H1 (cell line): Measurements from ENCODE around the gene HES4. TPM values are rescaled to one million over a fixed set of nuclear protein-coding genes. Genes with fewer than 3 reads are reported as not detected.

Source experiments
- CTCF ChIA-PET: fragments of 300-600 bp; sonication (Branson Sonifier 250); formaldehyde crosslinking; loops from one replicate; lab custom pipeline; 2021; ENCODE audit not compliant: partially characterized antibody; lab: Charles Lee
- POLR2A ChIA-PET: fragments of 300-600 bp; sonication (Branson Sonifier 250); formaldehyde crosslinking; loops from one replicate; lab custom pipeline; 2021; ENCODE audit warnings: inconsistent platforms; ENCODE audit not compliant: partially characterized antibody; lab: Charles Lee
- DNase-seq, 2 experiments: peaks; one replicate each; pipeline versions ENCODE4 v3.0.0 to v3.0.0-alpha.2; 2010 to 2022; ENCODE audit warnings: low spot score in 2 of 2, low read depth in 1 of 2, mixed read lengths in 1 of 2
- FAIRE-seq: peaks from 2 replicates; lab custom pipeline; 2011; peaks lifted over from hg19 to GRCh38; lab: Jason Lieb, UNC
- H2AFZ ChIP-seq: 2 replicates; pipeline ENCODE4 v1.8.1; 2012; ENCODE audit warnings: low read length, inconsistent platforms
- H2AK5ac ChIP-seq: 2 replicates; pipeline ENCODE4 v1.6.1; 2013; ENCODE audit warnings: low read depth, low read length
- H2BK120ac ChIP-seq: replicated peaks from 2 replicates; pipeline ENCODE3; 2013; ENCODE audit warnings: low read depth, low read length, inconsistent platforms
- H2BK12ac ChIP-seq: 2 replicates; pipeline ENCODE4 v1.6.1; 2013; ENCODE audit warnings: low read depth, low read length
- H2BK15ac ChIP-seq: 2 replicates; pipeline ENCODE4 v1.6.1; 2013; ENCODE audit warnings: low read length
- H2BK20ac ChIP-seq: 2 replicates; pipeline ENCODE4 v1.6.1; 2013; ENCODE audit warnings: low read length
- H2BK5ac ChIP-seq: 2 replicates; pipeline ENCODE4 v1.6.1; 2013; ENCODE audit warnings: low read depth, low read length
- H3K14ac ChIP-seq: 2 replicates; pipeline ENCODE4 v1.6.1; 2013; ENCODE audit warnings: inconsistent platforms; ENCODE audit not compliant: insufficient read length
- H3K18ac ChIP-seq: 2 replicates; pipeline ENCODE4 v1.6.1; 2013; ENCODE audit warnings: low read length; ENCODE audit errors: extremely low read depth
- H3K23ac ChIP-seq: 2 replicates; pipeline ENCODE4 v1.6.1; 2013; ENCODE audit warnings: inconsistent platforms; ENCODE audit not compliant: insufficient read length
- H3K23me2 ChIP-seq: 2 replicates; pipeline ENCODE4 v1.6.1; 2013; ENCODE audit warnings: low read depth, low read length
- H3K27ac ChIP-seq: 2 replicates; pipeline ENCODE4 v1.6.1; 2011; ENCODE audit warnings: low read depth, low read length, inconsistent platforms
- H3K27me3 ChIP-seq, 4 experiments: replicated peaks in 1 of 4; 1 replicate in 1 of 4; 2 replicates in 3 of 4; pipeline versions ENCODE4 v1.6.1 to v1.8.1; 2011 to 2013; ENCODE audit warnings: low read length in 3 of 4, mild to moderate bottlenecking in 3 of 4, inconsistent platforms in 2 of 4, mixed read lengths in 2 of 4, moderate library complexity in 1 of 4; ENCODE audit not compliant: control insufficient read depth in 3 of 4, insufficient read depth in 3 of 4; ENCODE audit errors: extremely low read depth in 1 of 4
- H3K36me3 ChIP-seq, 4 experiments: 2 replicates each; pipeline versions ENCODE4 v1.6.1 to v1.8.1; 2011 to 2013; ENCODE audit warnings: mild to moderate bottlenecking in 4 of 4, low read length in 3 of 4, moderate library complexity in 2 of 4, control low read depth in 1 of 4, inconsistent platforms in 1 of 4; ENCODE audit not compliant: insufficient read depth in 4 of 4, control insufficient read depth in 2 of 4
- H3K4ac ChIP-seq: replicated peaks from 2 replicates; pipeline ENCODE3; 2013; ENCODE audit warnings: low read length, low read depth, mixed read lengths, inconsistent platforms; ENCODE audit not compliant: insufficient read length
- H3K4me1 ChIP-seq, 4 experiments: replicated peaks in 1 of 4; 1 replicate in 1 of 4; 2 replicates in 3 of 4; pipeline versions ENCODE4 v1.6.1 to v1.8.1; 2011 to 2013; ENCODE audit warnings: low read length in 3 of 4, inconsistent platforms in 2 of 4, mixed read lengths in 1 of 4; ENCODE audit not compliant: insufficient read depth in 4 of 4, control insufficient read depth in 3 of 4
- H3K4me2 ChIP-seq, 2 experiments: 2 replicates each; pipeline versions ENCODE4 v1.6.1 to v1.8.1; 2011 to 2013; ENCODE audit warnings: low read depth in 2 of 2, low read length in 2 of 2, control low read depth in 1 of 2, inconsistent platforms in 1 of 2, mild to moderate bottlenecking in 1 of 2; ENCODE audit not compliant: insufficient read depth in 1 of 2
- H3K4me3 ChIP-seq, 4 experiments: fragments of 200-600, 300-600 bp in 1 of 4; sonication (generic), shearing (Covaris generic), sonication (Bioruptor Twin) in 1 of 4; 2 replicates each; pipeline versions ENCODE4 v1.5.1 to v1.8.1; 2011 to 2016; ENCODE audit warnings: low read length in 4 of 4, low read depth in 3 of 4, control low read depth in 2 of 4, inconsistent platforms in 2 of 4, mild to moderate bottlenecking in 2 of 4, mixed read lengths in 1 of 4, moderate library complexity in 1 of 4; ENCODE audit not compliant: insufficient read depth in 2 of 4; ENCODE audit errors: extremely low read depth in 1 of 4
- H3K56ac ChIP-seq: replicated peaks from 2 replicates; pipeline ENCODE3; 2013; ENCODE audit warnings: low read depth, mild to moderate bottlenecking, mixed read lengths, low read length, inconsistent platforms; ENCODE audit not compliant: insufficient read length
- H3K79me1 ChIP-seq: 2 replicates; pipeline ENCODE4 v1.6.1; 2013; ENCODE audit warnings: low read depth, low read length, control low read depth
- H3K79me2 ChIP-seq, 2 experiments: 2 replicates each; pipeline versions ENCODE4 v1.6.1 to v1.8.1; 2012 to 2013; ENCODE audit warnings: low read length in 2 of 2, mild to moderate bottlenecking in 2 of 2, inconsistent platforms in 1 of 2; ENCODE audit not compliant: insufficient read depth in 2 of 2, control insufficient read depth in 1 of 2
- H3K9ac ChIP-seq, 4 experiments: replicated peaks in 1 of 4; 1 replicate in 1 of 4; 2 replicates in 3 of 4; pipeline versions ENCODE4 v1.6.1 to v1.8.1; 2011 to 2013; ENCODE audit warnings: low read depth in 3 of 4, low read length in 3 of 4, control low read depth in 2 of 4, mild to moderate bottlenecking in 2 of 4, moderate library complexity in 2 of 4, inconsistent platforms in 1 of 4; ENCODE audit errors: extremely low read depth in 1 of 4
- H3K9me3 ChIP-seq, 2 experiments: 2 replicates each; pipeline versions ENCODE4 v1.6.1 to v1.8.1; 2012 to 2013; ENCODE audit warnings: mild to moderate bottlenecking in 2 of 2, moderate library complexity in 2 of 2, control low read depth in 1 of 2, inconsistent platforms in 1 of 2, low read depth in 1 of 2, low read length in 1 of 2, mixed read lengths in 1 of 2; ENCODE audit not compliant: insufficient read depth in 2 of 2
- H4K20me1 ChIP-seq, 2 experiments: replicated peaks in 1 of 2; 2 replicates each; pipeline versions ENCODE3 to v1.8.1; 2011 to 2013; ENCODE audit warnings: inconsistent platforms in 2 of 2, low read length in 2 of 2, mild to moderate bottlenecking in 1 of 2; ENCODE audit not compliant: insufficient read depth in 2 of 2, control insufficient read depth in 1 of 2
- H4K5ac ChIP-seq: 2 replicates; pipeline ENCODE4 v1.6.1; 2013; ENCODE audit warnings: low read length, low read depth, mixed read lengths, inconsistent platforms; ENCODE audit not compliant: insufficient read length
- H4K8ac ChIP-seq: 2 replicates; pipeline ENCODE4 v1.8.0; 2013; ENCODE audit warnings: mild to moderate bottlenecking, moderate library complexity, low read length, inconsistent platforms; ENCODE audit not compliant: insufficient read depth; ENCODE audit errors: extremely low read depth
- H4K91ac ChIP-seq: replicated peaks from 2 replicates; pipeline ENCODE3; 2013; ENCODE audit warnings: low read length, mixed read lengths, inconsistent platforms; ENCODE audit not compliant: insufficient read length
- BCL11A ChIP-seq, 2 experiments: IDR thresholded peaks; one replicate each; pipeline ENCODE4 v1.6.1; 2011; ENCODE audit warnings: low read depth in 2 of 2, low read length in 2 of 2, mild to moderate bottlenecking in 2 of 2
- EGR1 ChIP-seq: IDR thresholded peaks from 2 replicates; pipeline ENCODE4 v1.6.1; 2011; ENCODE audit warnings: low read depth, low read length, borderline replicate concordance
- FOSL1 ChIP-seq: IDR thresholded peaks from 2 replicates; pipeline ENCODE4 v1.6.1; 2011; ENCODE audit warnings: mild to moderate bottlenecking, low read depth, low read length, moderate library complexity; ENCODE audit not compliant: insufficient read depth
- GTF2F1 ChIP-seq: IDR thresholded peaks from 2 replicates; pipeline ENCODE4 v1.6.1; 2012; ENCODE audit warnings: low read depth, low read length, improper control_type of control experiment, borderline replicate concordance
- JUN ChIP-seq: IDR thresholded peaks from 2 replicates; pipeline ENCODE4 v1.6.1; 2011; ENCODE audit warnings: low read depth, mild to moderate bottlenecking, improper control_type of control experiment, low read length
- NANOG ChIP-seq: IDR thresholded peaks from 2 replicates; pipeline ENCODE4 v1.6.1; 2011; ENCODE audit warnings: low read length, low read depth, mild to moderate bottlenecking, inconsistent platforms; ENCODE audit not compliant: insufficient read depth, poor library complexity, severe bottlenecking
- NRF1 ChIP-seq: IDR thresholded peaks from 2 replicates; pipeline ENCODE4 v1.6.1; 2011; ENCODE audit warnings: mild to moderate bottlenecking, low read depth, low read length, improper control_type of control experiment
- RNF2 ChIP-seq: fragments of 200-900, 300-1000 bp; sonication (generic); IDR thresholded peaks from 2 replicates; pipeline ENCODE4 v1.7.1; 2016; ENCODE audit warnings: borderline replicate concordance, low read depth, mild to moderate bottlenecking, antibody characterized with exemption, low read length; ENCODE audit not compliant: poor library complexity, severe bottlenecking; ENCODE audit errors: missing control alignments
- SUZ12 ChIP-seq: fragments of 200-600 bp; sonication (generic); IDR thresholded peaks from 2 replicates; pipeline ENCODE4 v1.6.1; 2012; ENCODE audit warnings: mild to moderate bottlenecking, inconsistent platforms, low read length, moderate library complexity, mixed read lengths
- TAF7 ChIP-seq: optimal IDR thresholded peaks from 2 replicates; pipeline ENCODE3; 2011; ENCODE audit warnings: low read depth, mild to moderate bottlenecking, inconsistent platforms, low read length, moderate library complexity, borderline replicate concordance
- YY1 ChIP-seq: IDR thresholded peaks from 2 replicates; pipeline ENCODE4 v1.6.1; 2011; ENCODE audit warnings: low read depth, mild to moderate bottlenecking, low read length
- WGBS, 2 experiments: shearing (Covaris generic) in 1 of 2; methylation state at CpG; one replicate each; pipeline versions ENCODE4 v1.1.6 to v1.1.7; 2013 to 2015; ENCODE audit warnings: low lambda C conversion rate in 2 of 2, mixed read lengths in 2 of 2, inconsistent platforms in 1 of 2, low coverage in 1 of 2, missing lambda C conversion rate in 1 of 2; ENCODE audit not compliant: insufficient replicate concordance in 2 of 2, insufficient coverage in 1 of 2, insufficient read length in 1 of 2; ENCODE audit errors: extremely low coverage in 1 of 2, missing lambda C conversion rate in 1 of 2; 5-methylcytosine and 5-hydroxymethylcytosine counted together
- polyA plus RNA-seq, 7 experiments: library from polyadenylated mRNA; depleted of rRNA in 3 of 7; stranded (reverse) in 5 of 7; unstranded in 2 of 7; fragments of >200 nt in 5 of 7; fragments of 200-250 nt in 2 of 7; gene quantifications; 1 replicate in 5 of 7; 2 replicates in 1 of 7; 4 replicates in 1 of 7; pipeline versions ENCODE4 v1.2.1 to v1.2.3, GENCODE V29; 2011 to 2013; ENCODE audit warnings: missing spikeins in 2 of 7, mixed read lengths in 2 of 7
- total RNA-seq: library from RNA; stranded (reverse); fragmentation: NEBNext Ultra II Directional; extraction: Animal tissue kit (Norgen Biotek cat#: 25700); gene quantifications from 2 replicates; pipeline ENCODE4 v1.2.1, GENCODE V29; 2021
- TF ChIP-seq, protein P1 (sequence below): IDR thresholded peaks from 2 replicates; pipeline ENCODE4 v1.6.1; 2011; ENCODE audit warnings: low read depth, mild to moderate bottlenecking, low read length; ENCODE audit not compliant: insufficient read depth

The HES4 gene
- total and polyA plus RNA-seq, 2 of the 8 experiments (the other 6 are each of a cell fraction or from before 2014, with no cell fraction given) = 2.8 to 3.5 TPM

DNA sequence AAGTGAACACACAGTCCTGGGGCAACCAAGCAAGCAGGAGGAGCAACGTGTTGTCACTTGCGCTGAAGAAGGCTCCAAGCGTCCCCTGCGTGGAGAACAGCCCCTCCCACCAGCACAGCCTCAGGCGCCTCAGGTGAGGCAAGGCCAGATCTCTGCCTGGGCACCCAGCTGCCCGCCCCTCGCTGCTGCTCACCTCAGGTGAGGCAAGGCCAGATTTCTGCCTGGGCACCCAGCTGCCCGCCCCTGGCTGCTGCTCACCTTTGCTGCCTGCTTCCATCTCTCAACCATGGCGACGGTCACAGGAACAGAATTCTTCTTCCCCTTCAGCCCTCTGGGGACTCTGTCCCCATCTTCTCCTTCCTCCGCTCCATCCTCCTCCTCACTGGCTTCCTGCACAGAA lies 43.3 kb downstream of the HES4 start:
- Histone ChIP-seq H3K23ac (no peak overlapping the region), H3K4me2 (no peak overlapping the region), H4K91ac (no peak overlapping the region), H3K36me3 (peaks cover 8 to 46% (median 30%) of the 10 kb centered on the region in 4 experiments; a peak in 7 of 8 replicates), H3K4ac (no peak overlapping the region), H3K9ac (no peak overlapping the region), H3K4me3 (no peak overlapping the region), H3K27me3 (peaks cover 4 to 17% (median 12%) of the 10 kb centered on the region in 4 experiments), H2BK20ac (no peak overlapping the region), H4K8ac (peak overlapping the region; percentile 75; the same call in 1 of the 2 replicates), H2BK15ac (no peak overlapping the region), H2AFZ (no peak overlapping the region), H3K79me1 (peaks cover 14% of the 10 kb centered on the region), H2AK5ac (no peak overlapping the region), H4K5ac (no peak overlapping the region), H3K56ac (no peak overlapping the region), H3K27ac (no peak overlapping the region), H2BK120ac (no peak overlapping the region), H2BK5ac (no peak overlapping the region), H3K4me1 (peaks cover 0 to 9% (median 3%) of the 10 kb centered on the region in 4 experiments; a peak in 5 of 7 replicates), H2BK12ac (no peak overlapping the region), H3K18ac (no peak overlapping the region), H4K20me1 (peaks cover 19 to 22% of the 10 kb centered on the region in 2 experiments), H3K23me2 (peaks cover 10% of the 10 kb centered on the region), H3K9me3 (no peaks in the 10 kb centered on the region; a peak in 1 of 4 replicates), H3K79me2 (peaks cover 0 to 14% of the 10 kb centered on the region in 2 experiments; a peak in 3 of 4 replicates), H3K14ac (no peak overlapping the region)
- DNase-seq = no peak
- no peak for FAIRE-seq
- WGBS, 2 experiments = 92% methylated on average over 8 of the region's 11 CpGs; no CpG with 5 or more reads in 1 of the 2 experiments
- CTCF ChIA-PET = interaction anchor here (1.0 to 2.1 kb wide), 7 partner anchors 10 to 84 kb away, joined by 3 to 5 read pairs (median 3); no protein-coding TSS in a partner anchor
- POLR2A ChIA-PET = interaction anchor here (1.2 to 8.8 kb wide), 2 partner anchors 14 to 25 kb away, joined by 3 to 65 read pairs; no protein-coding TSS in a partner anchor
- TF ChIP-seq TAF7 = no peak
- TF ChIP-seq EGR1 = no peak
- no peak for TF ChIP-seq RNF2
- TF ChIP-seq YY1 = no peak
- TF ChIP-seq BCL11A (IDR thresholded peaks at IDR 0.05; ENCODE audit: low read depth in 2 of 2, low read length in 2 of 2) = no peak
- no peak for TF ChIP-seq SUZ12
- TF ChIP-seq GTF2F1 = no peak
- TF ChIP-seq NANOG = no peak
- TF ChIP-seq JUN = no peak
- TF ChIP-seq, protein P1, sequence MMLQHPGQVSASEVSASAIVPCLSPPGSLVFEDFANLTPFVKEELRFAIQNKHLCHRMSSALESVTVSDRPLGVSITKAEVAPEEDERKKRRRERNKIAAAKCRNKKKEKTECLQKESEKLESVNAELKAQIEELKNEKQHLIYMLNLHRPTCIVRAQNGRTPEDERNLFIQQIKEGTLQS = no peak
- no peak for TF ChIP-seq NRF1
- no peak for TF ChIP-seq FOSL1
